A673 (cell line): ENCODE measurements around the gene SND1. TPM values are rescaled to one million over a fixed set of nuclear protein-coding genes. Genes with fewer than 3 reads are reported as not detected.

Experiments used
- BruUV-seq: library from RNA; stranded (reverse); fragments of 400-500 nt; replicated peaks from 2 replicates; lab custom pipeline; 2021; lab: Mats Ljungman, UMichigan
- CTCF ChIA-PET: fragments of 300-600 bp; sonication (Branson Sonifier 250); formaldehyde crosslinking; loops from one replicate; lab custom pipeline; 2022; ENCODE audit warnings: antibody characterized with exemption; lab: Charles Lee
- POLR2A ChIA-PET: fragments of 300-600 bp; sonication (Branson Sonifier 250); formaldehyde crosslinking; loops from one replicate; lab custom pipeline; 2022; ENCODE audit warnings: antibody characterized with exemption; ENCODE audit not compliant: low non-redundant PET; lab: Charles Lee
- DNase-seq: peaks from one replicate; pipeline ENCODE4 v3.0.0-alpha.2; 2015; ENCODE audit warnings: low spot score
- H3K27ac ChIP-seq: fragments of 200-600 bp; sonication (generic); 2 replicates; pipeline ENCODE4 v1.5.1; 2016; ENCODE audit warnings: mixed run types, low read depth, mild to moderate bottlenecking, mixed read lengths, antibody characterized with exemption, low read length; ENCODE audit not compliant: poor library complexity, severe bottlenecking
- H3K27me3 ChIP-seq: fragments of 200-600 bp; sonication (generic); replicated peaks from 2 replicates; pipeline ENCODE4 v1.6.1; 2017; ENCODE audit warnings: mixed run types, low read depth, mild to moderate bottlenecking, mixed read lengths, antibody characterized with exemption, low read length; ENCODE audit not compliant: insufficient read depth, poor library complexity
- H3K36me3 ChIP-seq: fragments of 200-600 bp; sonication (generic); 2 replicates; pipeline ENCODE4 v1.6.1; 2016; ENCODE audit warnings: mixed run types, mild to moderate bottlenecking, mixed read lengths, antibody characterized with exemption, low read length; ENCODE audit not compliant: insufficient read depth, poor library complexity, severe bottlenecking
- H3K4me1 ChIP-seq: fragments of 200-600 bp; sonication (generic); 2 replicates; pipeline ENCODE4 v1.6.1; 2017; ENCODE audit warnings: mixed run types, mild to moderate bottlenecking, mixed read lengths, antibody characterized with exemption, low read length; ENCODE audit not compliant: insufficient read depth, poor library complexity, severe bottlenecking
- H3K4me3 ChIP-seq: fragments of 200-600 bp; sonication (generic); 2 replicates; pipeline ENCODE4 v1.5.1; 2016; ENCODE audit warnings: low read depth, mixed run types, mild to moderate bottlenecking, mixed read lengths, low read length; ENCODE audit not compliant: poor library complexity, severe bottlenecking
- H3K9me3 ChIP-seq: fragments of 200-600 bp; sonication (generic); 2 replicates; pipeline ENCODE4 v1.6.1; 2016; ENCODE audit warnings: mixed run types, low read depth, mild to moderate bottlenecking, mixed read lengths, antibody characterized with exemption, low read length; ENCODE audit not compliant: poor library complexity, severe bottlenecking
- EZH2 ChIP-seq: fragments of 200-600 bp; sonication (generic); IDR thresholded peaks from 2 replicates; pipeline ENCODE4 v1.6.1; 2017; ENCODE audit warnings: borderline replicate concordance, low read depth, mild to moderate bottlenecking, mixed read lengths, antibody characterized with exemption, low read length; ENCODE audit not compliant: poor library complexity, severe bottlenecking
- intact Hi-C: fragments of 100-400 bp; cut with micrococcal nuclease; formaldehyde crosslinking; loops from one replicate; pipeline ENCODE4 v1.10.0; 2022; ENCODE audit not compliant: unreplicated experiment
- total RNA-seq: library from RNA; stranded (reverse); gene quantifications from 2 replicates; pipeline ENCODE4 v1.2.3, GENCODE V29; 2021
- TF ChIP-seq, protein P1 (sequence below): fragments of 300-800, 200-600 bp; sonication (generic); conservative IDR thresholded peaks from 2 replicates; pipeline ENCODE4 v1.5.1; 2017; ENCODE audit warnings: low read depth, mild to moderate bottlenecking, antibody characterized with exemption, low read length, moderate library complexity, mixed read lengths

Gene SND1
- total RNA-seq, 1 experiment from 2014 or later, result 177 TPM

DNA sequence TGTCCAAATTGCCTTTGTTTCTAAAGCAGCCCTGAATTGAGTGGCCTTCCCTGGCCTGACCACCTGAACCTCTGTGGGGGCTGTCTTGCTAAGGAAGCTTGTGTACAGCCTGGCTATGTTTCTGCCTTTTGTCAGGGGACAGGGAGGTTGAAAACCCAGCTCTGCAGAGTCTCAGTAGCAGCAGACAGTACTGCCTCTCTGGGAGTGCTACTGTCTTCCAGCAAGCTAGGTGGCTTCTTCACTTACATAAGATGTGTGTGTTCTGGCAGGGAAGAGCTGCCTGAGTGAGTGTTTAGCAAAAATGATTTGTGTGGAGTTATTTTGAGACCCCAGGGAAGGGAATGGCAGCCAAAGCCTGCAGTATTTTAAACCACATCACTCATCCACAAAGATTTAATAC lies 321.8 kb downstream of the SND1 start:
- no peak for TF ChIP-seq EZH2
- TF ChIP-seq, protein P1, sequence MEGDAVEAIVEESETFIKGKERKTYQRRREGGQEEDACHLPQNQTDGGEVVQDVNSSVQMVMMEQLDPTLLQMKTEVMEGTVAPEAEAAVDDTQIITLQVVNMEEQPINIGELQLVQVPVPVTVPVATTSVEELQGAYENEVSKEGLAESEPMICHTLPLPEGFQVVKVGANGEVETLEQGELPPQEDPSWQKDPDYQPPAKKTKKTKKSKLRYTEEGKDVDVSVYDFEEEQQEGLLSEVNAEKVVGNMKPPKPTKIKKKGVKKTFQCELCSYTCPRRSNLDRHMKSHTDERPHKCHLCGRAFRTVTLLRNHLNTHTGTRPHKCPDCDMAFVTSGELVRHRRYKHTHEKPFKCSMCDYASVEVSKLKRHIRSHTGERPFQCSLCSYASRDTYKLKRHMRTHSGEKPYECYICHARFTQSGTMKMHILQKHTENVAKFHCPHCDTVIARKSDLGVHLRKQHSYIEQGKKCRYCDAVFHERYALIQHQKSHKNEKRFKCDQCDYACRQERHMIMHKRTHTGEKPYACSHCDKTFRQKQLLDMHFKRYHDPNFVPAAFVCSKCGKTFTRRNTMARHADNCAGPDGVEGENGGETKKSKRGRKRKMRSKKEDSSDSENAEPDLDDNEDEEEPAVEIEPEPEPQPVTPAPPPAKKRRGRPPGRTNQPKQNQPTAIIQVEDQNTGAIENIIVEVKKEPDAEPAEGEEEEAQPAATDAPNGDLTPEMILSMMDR, result no peak
- Histone ChIP-seq H3K4me1 (no peaks in the 10 kb centered on the region), H3K27ac (no peak overlapping the region), H3K36me3 (no peaks in the 10 kb centered on the region), H3K4me3 (no peak overlapping the region), H3K27me3 (no peaks in the 10 kb centered on the region), H3K9me3 (peaks cover under 1% of the 10 kb centered on the region)
- intact Hi-C loops, result no loop called here
- POLR2A ChIA-PET, result no interaction called here
- BruUV-seq, result no TSS peak
- CTCF ChIA-PET, result no interaction called here
- no peak for DNase-seq

DNA sequence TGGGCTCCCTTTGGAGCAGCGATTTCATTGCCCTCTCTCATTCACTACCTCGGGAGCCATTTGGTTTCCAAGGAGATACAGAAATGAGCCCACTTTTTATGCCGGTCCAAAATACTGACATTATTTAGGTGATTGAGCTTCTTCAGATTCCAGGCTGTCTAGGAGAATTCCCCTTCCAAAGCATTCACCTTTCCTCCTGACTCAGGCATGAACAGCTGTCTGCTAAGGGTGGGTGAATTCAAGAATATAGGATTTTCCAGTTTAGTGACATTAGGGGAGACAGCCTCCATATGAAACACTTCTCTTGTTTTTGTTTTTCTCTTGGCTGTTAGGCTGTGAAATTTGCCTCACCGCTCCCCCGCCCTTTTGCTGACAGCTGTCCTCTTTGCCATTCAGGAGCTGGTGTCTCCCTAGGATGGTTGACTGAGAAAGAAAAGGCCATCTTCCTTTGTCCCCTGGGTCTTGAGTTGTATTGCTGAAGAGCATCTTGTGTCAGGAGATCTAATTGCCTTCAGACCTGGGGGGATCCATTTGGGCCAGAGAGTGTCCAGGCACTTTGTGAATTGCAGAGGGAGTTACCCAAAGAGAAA lies 322.5 kb downstream of the SND1 start:
- POLR2A ChIA-PET, result no interaction called here
- DNase-seq, result no peak

DNA sequence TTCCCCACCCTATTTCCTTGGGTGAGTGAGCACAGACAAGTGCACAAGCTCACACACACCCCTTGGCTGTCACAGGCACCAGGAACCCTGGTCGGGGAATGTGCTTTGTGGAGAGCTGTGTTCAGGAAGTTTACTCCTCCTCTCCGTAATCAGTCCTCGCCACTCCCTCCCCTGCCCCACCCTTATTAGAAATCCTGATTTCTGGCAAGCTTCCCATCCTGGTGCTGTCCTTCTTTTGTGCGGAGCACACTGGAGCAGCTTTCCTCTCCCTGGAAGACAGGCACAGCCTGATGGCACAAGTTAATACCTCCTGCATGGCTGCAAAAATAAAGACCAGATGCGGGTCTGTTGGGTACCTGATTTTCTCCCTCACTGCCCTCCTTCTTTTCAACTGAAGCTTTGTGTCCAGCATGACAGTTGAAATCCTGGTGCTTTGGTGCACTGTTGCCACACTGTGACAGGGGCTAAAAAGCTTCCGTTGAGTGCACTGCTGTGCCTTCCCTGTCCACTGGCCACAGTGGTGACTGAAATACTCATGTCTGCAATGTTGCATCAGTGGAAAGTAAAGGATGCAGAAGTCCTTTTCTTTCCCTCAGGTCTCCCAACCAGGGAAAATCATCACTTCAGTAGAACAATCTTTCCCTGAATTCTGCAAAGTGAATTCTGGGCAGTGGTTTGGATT lies 324.2 kb downstream of the SND1 start:
- no peaks in the 10 kb centered on the region for H3K4me1 ChIP-seq
- CTCF ChIA-PET, result no interaction called here
- no peak overlapping the region for H3K4me3 ChIP-seq
- peak; percentile 51 for DNase-seq
- no peaks in the 10 kb centered on the region for H3K36me3 ChIP-seq
- POLR2A ChIA-PET, result no interaction called here
- H3K27ac ChIP-seq, result no peak overlapping the region
- TF ChIP-seq EZH2, result no peak
- TF ChIP-seq, protein P1, result no peak
- no TSS peak for BruUV-seq
- peaks cover 5% of the 10 kb centered on the region for H3K9me3 ChIP-seq
- intact Hi-C loops, result no loop called here
- H3K27me3 ChIP-seq, result no peaks in the 10 kb centered on the region

More for the DNA sequence above, 322.5 kb downstream of the SND1 start:
- no peaks in the 10 kb centered on the region for H3K4me1 ChIP-seq
- no peaks in the 10 kb centered on the region for H3K27me3 ChIP-seq
- no peak overlapping the region for H3K4me3 ChIP-seq
- intact Hi-C loops, result no loop called here
- TF ChIP-seq, protein P1, result no peak
- no peak for TF ChIP-seq EZH2
- no TSS peak for BruUV-seq
- H3K9me3 ChIP-seq, result peaks cover 5% of the 10 kb centered on the region
- H3K27ac ChIP-seq, result no peak overlapping the region
- no peaks in the 10 kb centered on the region for H3K36me3 ChIP-seq
- CTCF ChIA-PET, result no interaction called here
